HG03280 (cell line): ENCODE measurements around the gene TSPAN1.

Experiments used
- ATAC-seq: cut with Tn5 transposase; IDR thresholded peaks from one replicate; pipeline ENCODE4 v1.9.1; 2021; ENCODE audit warnings: mild to moderate bottlenecking, moderate library complexity; ENCODE audit not compliant: unreplicated experiment

Gene TSPAN1, protein sequence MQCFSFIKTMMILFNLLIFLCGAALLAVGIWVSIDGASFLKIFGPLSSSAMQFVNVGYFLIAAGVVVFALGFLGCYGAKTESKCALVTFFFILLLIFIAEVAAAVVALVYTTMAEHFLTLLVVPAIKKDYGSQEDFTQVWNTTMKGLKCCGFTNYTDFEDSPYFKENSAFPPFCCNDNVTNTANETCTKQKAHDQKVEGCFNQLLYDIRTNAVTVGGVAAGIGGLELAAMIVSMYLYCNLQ

GRCh38 chr1:46174448-46175231 is at the start of gene TSPAN1:
Gene TSPAN1, plus strand, starts transcription at chr1:46175087. Its CDS starts 6,021 bp downstream, at chr1:46181108.
- no peak for ATAC-seq

GRCh38 chr1:46128344-46128743 is 46.5 kb upstream of the TSPAN1 start:
- ATAC-seq = no peak

DNA sequence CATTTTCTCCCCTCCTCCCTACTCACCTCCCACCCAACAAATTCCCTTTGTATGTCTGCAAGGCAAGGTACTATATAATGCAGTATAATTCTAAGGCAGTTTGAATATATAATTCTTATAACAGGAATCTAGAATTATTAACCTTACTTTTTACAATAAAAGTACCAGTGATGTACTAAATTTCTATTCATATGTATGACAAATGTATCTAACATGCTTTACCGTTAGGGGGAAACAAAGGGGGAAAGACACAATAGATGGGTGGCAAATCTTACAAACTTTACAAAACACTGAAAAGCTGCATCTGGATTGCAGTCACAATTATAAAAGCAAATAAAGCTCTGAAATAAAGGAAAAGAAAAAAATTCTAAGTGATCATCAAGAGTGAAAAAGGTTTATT is 44.8 kb upstream of the TSPAN1 start:
- no peak for ATAC-seq

- ATAC-seq = no peak
These were observed 44.3 kb upstream of the TSPAN1 start for GRCh38 chr1:46130606-46131005.

GRCh38 chr1:46131093-46131492 is 43.8 kb upstream of the TSPAN1 start:
- no peak for ATAC-seq

- ATAC-seq = no peak
These were observed 43.0 kb upstream of the TSPAN1 start for GRCh38 chr1:46131712-46132528.

DNA sequence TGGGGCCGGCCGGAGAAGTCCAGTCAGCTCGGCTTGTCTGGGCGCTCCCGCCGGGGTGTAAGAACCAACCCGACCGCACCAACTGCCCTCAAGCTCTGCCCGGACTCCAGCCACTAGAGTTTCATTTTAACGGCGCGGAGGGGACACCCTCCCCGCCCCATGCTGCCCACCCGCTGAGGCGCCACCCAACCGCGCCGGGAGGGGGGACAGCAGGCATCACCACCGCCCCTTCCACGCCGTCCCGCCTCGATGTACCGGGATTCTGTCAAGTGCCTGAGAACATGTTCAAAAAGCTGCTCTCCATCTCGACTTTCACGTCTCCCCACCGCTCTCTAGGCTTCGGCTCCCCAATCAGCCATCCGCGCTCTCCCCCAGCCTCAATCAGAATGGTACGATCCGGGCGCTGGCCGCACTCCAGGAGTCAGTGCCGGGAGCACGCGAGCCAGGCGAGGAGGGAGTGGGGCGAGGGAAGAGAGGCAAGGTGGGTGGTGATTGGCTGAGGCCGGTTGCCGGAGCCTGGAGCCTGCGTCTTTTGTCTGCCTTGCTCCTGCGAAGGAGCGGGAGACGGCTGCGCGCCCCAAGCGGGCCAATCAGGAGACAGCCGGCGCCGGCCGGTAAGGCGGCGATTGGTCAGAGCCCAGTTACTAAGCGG is 42.2 kb upstream of the TSPAN1 start, which contains the start of gene PIK3R3:
Gene PIK3R3, minus strand, starts transcription at position 101 of the 652 bp plus-strand sequence. CDS start 677 bp downstream, outside the sequence.
- peak; percentile 87 for ATAC-seq

DNA sequence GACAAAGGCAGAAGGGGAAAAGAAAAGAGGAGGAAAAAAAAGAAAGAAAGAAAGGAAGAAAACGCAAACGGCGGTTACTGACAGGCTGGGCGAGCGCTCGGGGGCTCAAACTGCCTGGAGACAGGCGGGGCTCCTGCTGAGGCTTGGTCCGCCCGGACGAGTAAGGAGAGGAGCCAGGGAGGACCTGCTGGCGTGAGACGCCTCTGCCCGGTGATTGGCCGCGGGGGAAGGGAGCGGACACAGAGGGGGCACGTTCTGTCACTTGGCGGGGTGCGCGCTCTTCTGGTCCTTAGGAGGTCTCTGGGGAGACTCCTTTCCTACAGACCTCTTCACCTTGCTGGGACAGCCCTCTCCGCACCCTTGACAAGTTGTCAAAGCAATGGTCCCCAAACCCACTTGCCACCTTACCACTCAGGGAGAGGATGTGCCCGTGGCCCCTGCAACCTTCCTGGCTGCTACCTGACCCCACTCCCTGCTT is 41.7 kb upstream of the TSPAN1 start:
- ATAC-seq = peak; percentile 52

DNA sequence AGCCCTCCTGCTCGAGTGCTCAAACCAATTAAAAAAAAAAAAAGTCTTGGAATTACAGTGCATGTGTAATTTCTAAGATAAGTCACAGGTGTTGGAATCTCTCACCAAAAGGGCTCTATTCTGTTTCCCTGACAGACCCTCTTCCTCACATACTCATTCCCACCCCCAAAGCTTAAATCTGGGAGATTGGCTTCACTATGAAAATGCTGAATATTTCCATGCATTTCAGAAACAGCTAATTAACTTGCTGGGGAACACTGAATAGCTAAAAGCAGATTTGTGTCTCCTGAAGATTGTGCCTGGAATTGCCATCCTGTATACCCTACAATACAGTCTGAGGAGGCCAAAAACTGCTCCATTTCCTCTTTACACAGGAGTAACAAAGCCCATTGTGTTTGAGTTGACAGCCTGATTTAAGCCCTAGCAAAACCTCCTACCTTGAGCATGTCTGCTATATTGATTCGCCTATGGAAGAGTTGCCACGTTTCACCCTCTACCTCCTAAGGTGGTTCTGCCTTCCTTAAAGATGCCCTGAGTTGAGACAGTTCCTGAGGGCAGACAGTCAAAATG is 41.0 kb upstream of the TSPAN1 start:
- no peak for ATAC-seq

GRCh38 chr1:46134660-46135331 is 40.1 kb upstream of the TSPAN1 start:
- no peak for ATAC-seq

- ATAC-seq = no peak
These were observed 38.2 kb upstream of the TSPAN1 start for GRCh38 chr1:46136711-46137110.

DNA sequence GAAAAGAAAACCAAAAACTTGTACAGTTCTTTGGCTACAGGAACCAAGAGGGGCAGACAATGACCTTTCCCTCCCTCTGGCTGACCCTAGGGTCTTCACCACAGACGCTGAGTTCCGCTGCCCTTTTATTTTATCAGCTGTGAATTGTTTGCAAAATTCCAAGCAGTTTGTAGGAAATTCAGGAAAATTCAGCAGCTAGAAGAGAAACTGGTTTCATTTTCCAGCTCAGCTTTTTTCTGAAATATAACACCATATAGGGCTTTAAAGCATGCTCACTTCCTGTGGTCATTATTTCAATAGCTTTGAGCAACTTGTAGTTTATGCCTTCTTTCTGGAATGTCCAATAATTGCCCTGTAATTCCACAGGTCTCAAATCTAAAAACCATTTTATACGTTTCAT is 37.0 kb upstream of the TSPAN1 start:
- no peak for ATAC-seq

DNA sequence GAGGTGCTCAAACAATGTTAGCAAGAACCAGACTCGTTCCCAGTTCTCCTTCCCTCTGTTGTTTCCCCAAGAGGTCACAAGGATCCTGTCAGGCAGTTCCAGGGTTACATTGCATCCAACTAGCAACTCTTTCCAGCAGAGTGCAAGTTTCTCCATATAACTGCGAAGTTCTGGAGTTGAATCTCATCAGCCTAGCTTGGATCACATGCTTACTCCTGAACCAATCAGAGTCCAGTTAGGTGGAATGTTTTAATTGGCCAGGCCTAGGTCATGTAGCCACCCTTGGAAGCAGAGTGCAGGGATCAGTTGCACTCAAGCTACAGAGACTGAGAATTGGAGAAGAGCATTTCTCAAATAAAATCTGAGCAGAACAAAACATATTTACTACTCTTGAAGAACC is 26.6 kb upstream of the TSPAN1 start:
- no peak for ATAC-seq

- no peak for ATAC-seq
These were observed 24.8 kb upstream of the TSPAN1 start for GRCh38 chr1:46150085-46150484.

DNA sequence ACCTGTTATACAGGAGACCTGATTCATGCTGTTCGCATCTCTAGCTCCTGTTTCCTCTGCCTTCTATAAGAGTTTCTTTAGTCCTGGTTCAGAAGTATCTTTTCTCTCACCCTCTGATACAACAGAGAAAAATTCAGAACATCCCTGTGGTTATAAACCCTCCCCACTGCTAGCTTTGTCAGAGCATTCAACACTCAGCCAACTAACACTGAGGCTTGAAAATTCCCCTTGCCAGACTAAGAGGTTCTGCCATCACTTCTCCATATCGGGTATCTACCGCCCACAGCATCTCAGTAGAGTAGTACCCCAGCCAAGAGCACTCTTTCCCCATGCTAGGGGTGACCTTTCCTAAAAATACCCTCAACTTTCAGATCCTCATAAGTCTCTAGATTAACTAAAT is 22.9 kb upstream of the TSPAN1 start:
- no peak for ATAC-seq

- no peak for ATAC-seq
These were observed 21.7 kb upstream of the TSPAN1 start for GRCh38 chr1:46153228-46153627.

- ATAC-seq = no peak
These were observed 21.2 kb upstream of the TSPAN1 start for GRCh38 chr1:46153732-46154131.

- no peak for ATAC-seq
These were observed 17.0 kb upstream of the TSPAN1 start for GRCh38 chr1:46157916-46158311.

DNA sequence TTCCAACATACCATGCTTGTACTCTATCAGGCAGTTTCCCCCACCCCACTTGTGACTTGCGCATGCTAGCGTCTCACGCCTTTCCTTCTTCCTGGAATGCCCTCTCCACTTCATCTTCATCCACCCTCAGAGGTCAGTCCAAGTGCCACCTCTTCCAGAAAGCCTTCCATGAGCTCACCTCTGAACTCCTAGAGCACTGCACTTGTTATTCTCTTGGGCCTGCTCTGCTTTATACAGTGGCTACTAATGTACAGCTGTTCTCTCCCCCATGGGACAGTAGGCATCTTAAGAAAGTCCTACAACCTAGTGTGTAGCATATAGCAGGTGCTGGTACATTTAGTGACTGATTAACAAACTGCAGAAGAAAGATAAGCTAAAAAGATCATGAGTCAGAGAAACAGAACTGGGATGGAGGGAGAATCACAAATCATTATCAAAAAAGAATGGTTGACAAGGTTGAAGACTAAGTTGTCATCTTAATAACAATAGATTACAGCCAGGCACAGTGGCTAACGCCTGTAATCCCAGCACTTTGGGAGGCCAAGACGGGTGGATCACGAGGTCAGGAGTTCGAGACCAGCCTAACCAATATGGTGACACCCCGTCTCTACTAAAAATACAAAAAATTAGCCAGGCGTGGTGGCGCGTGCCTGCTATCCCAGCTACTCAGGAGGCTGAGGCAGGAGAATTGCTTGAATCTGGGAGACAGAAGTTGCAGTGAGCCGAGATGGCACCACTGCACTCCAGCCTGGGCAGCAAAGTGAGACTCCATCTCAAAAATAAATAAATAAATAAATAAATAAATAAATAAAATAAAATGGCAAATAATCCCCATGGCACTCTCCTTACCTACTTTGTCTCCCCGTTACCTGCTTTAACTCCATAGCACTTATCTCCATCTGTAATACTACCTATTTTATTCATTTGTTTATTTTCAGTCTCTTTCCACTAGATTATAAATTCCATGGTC is 16.3 kb upstream of the TSPAN1 start:
- ATAC-seq = no peak
